Tibial artery (tissue), 4 donors: ENCODE data around the gene PTPRS.

ENCODE experiments used
- DNase-seq, 2 donors: peaks; one replicate each; pipeline ENCODE4 v3.0.0-alpha.2; 2019
- H3K27ac ChIP-seq, 2 donors: fragments of 200-600 bp; sonication (generic) in 1 of 2; 1 replicate in 1 of 2; 2 replicates in 1 of 2; pipeline ENCODE4 v1.5.1; 2018 to 2019; ENCODE audit warnings: mild to moderate bottlenecking in 1 of 2
- H3K27me3 ChIP-seq, 2 donors: fragments of 200-600 bp; sonication (generic) in 1 of 2; one replicate each; pipeline versions ENCODE4 v1.5.1 to v1.6.0; 2016 to 2019
- H3K36me3 ChIP-seq, 3 donors: fragments of 200-600 bp; sonication (generic) in 2 of 3; one replicate each; pipeline ENCODE4 v1.5.1; 2016 to 2019; ENCODE audit warnings: mild to moderate bottlenecking in 2 of 3
- H3K4me1 ChIP-seq, 4 donors: fragments of 200-600 bp; sonication (generic) in 2 of 4; 1 replicate in 3 of 4; 2 replicates in 1 of 4; pipeline ENCODE4 v1.5.1; 2016 to 2019
- H3K4me3 ChIP-seq, 2 donors: fragments of 200-600 bp; sonication (generic) in 1 of 2; 1 replicate in 1 of 2; 2 replicates in 1 of 2; pipeline ENCODE4 v1.5.1; 2018 to 2019; ENCODE audit warnings: mild to moderate bottlenecking in 2 of 2
- H3K9me3 ChIP-seq, 3 donors: fragments of 200-600 bp; sonication (generic) in 1 of 3; one replicate each; pipeline ENCODE4 v1.5.1; 2016 to 2019
- CTCF ChIP-seq, 2 experiments: fragments of 200-600 bp in 1 of 2; fragments of 450-650 bp in 1 of 2; IDR thresholded peaks; one replicate each; pipeline ENCODE4 v1.5.1; 2017 to 2019; ENCODE audit warnings: antibody characterized with exemption in 2 of 2, mild to moderate bottlenecking in 1 of 2, moderate library complexity in 1 of 2
- intact Hi-C: fragments of 100-400 bp; cut with DNase I; formaldehyde crosslinking; loops from one replicate; pipeline ENCODE4 v1.15.0; 2023; ENCODE audit warnings: low total_unique reads

The PTPRS gene

GRCh38 chr19:5334824-5335500 lies 5.7 kb downstream of the PTPRS start:
- no peaks in the 10 kb centered on the region for H3K36me3 ChIP-seq
- intact Hi-C loops = no loop called here
- peaks cover 0 to 87% of the 10 kb centered on the region in 2 donors for H3K27me3 ChIP-seq
- H3K4me1 ChIP-seq = peaks cover 0 to 16% (median 13%) of the 10 kb centered on the region in 4 donors
- H3K4me3 ChIP-seq = no peak overlapping the region
- H3K9me3 ChIP-seq = no peaks in the 10 kb centered on the region
- DNase-seq = no peak
- TF ChIP-seq CTCF (IDR thresholded peaks at IDR 0.05) = no peak
- H3K27ac ChIP-seq = no peak overlapping the region

- H3K4me1 ChIP-seq = peaks cover 0 to 9% (median 7%) of the 10 kb centered on the region in 4 donors
- H3K4me3 ChIP-seq = no peak overlapping the region
- no peaks in the 10 kb centered on the region for H3K36me3 ChIP-seq
- intact Hi-C loops = no loop called here
- no peak overlapping the region for H3K27ac ChIP-seq
- DNase-seq = no peak
- no peak for TF ChIP-seq CTCF (IDR thresholded peaks at IDR 0.05)
- no peaks in the 10 kb centered on the region for H3K9me3 ChIP-seq
- H3K27me3 ChIP-seq = peaks cover 0 to 82% of the 10 kb centered on the region in 2 donors
Observed at GRCh38 chr19:5334366-5334739, 6.3 kb downstream of the PTPRS start.

GRCh38 chr19:5333581-5334365 lies 6.8 kb downstream of the PTPRS start:
- no peaks in the 10 kb centered on the region for H3K36me3 ChIP-seq
- H3K27me3 ChIP-seq = peaks cover 0 to 82% of the 10 kb centered on the region in 2 donors
- peaks cover 0 to 4% (median 1%) of the 10 kb centered on the region in 4 donors for H3K4me1 ChIP-seq
- no peak overlapping the region for H3K27ac ChIP-seq
- H3K9me3 ChIP-seq = no peaks in the 10 kb centered on the region
- DNase-seq = no peak
- H3K4me3 ChIP-seq = no peak overlapping the region
- intact Hi-C loops = no loop called here
- no peak for TF ChIP-seq CTCF (IDR thresholded peaks at IDR 0.05)

- no peaks in the 10 kb centered on the region for H3K36me3 ChIP-seq
- peaks cover 0 to 82% of the 10 kb centered on the region in 2 donors for H3K27me3 ChIP-seq
- intact Hi-C loops = no loop called here
- no peak overlapping the region for H3K27ac ChIP-seq
- H3K4me1 ChIP-seq = no peaks in the 10 kb centered on the region
- no peak for TF ChIP-seq CTCF (IDR thresholded peaks at IDR 0.05)
- H3K4me3 ChIP-seq = no peak overlapping the region
- no peaks in the 10 kb centered on the region for H3K9me3 ChIP-seq
- DNase-seq = no peak
Observed at GRCh38 chr19:5332501-5332900, 8.1 kb downstream of the PTPRS start.

DNA sequence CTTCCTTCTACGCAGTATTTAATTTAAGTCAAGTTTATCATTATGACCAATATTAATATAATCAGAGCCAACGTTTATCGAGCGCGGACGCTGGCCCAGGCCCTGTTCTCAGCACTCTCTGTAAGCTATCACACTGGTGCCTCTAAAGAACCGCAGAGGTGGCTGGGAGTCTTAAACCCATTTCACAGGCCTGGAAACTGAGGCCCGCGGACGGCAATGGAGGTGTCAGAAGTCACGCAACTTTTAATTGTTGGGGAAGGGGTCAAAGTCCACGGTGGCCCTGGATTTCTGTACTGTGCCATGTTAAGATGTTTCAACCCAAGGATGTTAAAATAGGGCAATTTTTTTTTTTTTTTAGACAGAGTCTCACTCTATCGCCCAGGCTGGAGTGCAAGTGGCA lies 8.8 kb downstream of the PTPRS start:
- Histone ChIP-seq H3K36me3 (no peaks in the 10 kb centered on the region), H3K27me3 (peaks cover 0 to 82% of the 10 kb centered on the region in 2 donors), H3K4me1 (no peaks in the 10 kb centered on the region), H3K9me3 (no peaks in the 10 kb centered on the region), H3K4me3 (no peak overlapping the region), H3K27ac (no peak overlapping the region)
- DNase-seq = no peak
- TF ChIP-seq CTCF (IDR thresholded peaks at IDR 0.05) = no peak
- intact Hi-C loops = no loop called here
